ENCODE data around the gene XPO5. TPM values are rescaled to one million over a fixed set of nuclear protein-coding genes. Genes with fewer than 3 reads are reported as not detected.

Gene XPO5
- polyA plus RNA-seq, 1 donor = 30.2 TPM

- DNase-seq = no peak
Measured at GRCh38 chr6:43496370-43497128, 79.3 kb downstream of the XPO5 start.

GRCh38 chr6:43495409-43495941 is 80.4 kb downstream of the XPO5 start:
- DNase-seq = no peak

- no peak for DNase-seq
Measured at GRCh38 chr6:43494766-43495165, 81.1 kb downstream of the XPO5 start.

- DNase-seq = no peak
Measured at GRCh38 chr6:43494321-43494720, 81.5 kb downstream of the XPO5 start.

- DNase-seq = no peak
Measured at GRCh38 chr6:43493833-43494232, 82.0 kb downstream of the XPO5 start.

GRCh38 chr6:43493230-43493629 is 82.6 kb downstream of the XPO5 start:
- no peak for DNase-seq

- no peak for DNase-seq
Measured at GRCh38 chr6:43492673-43493072, 83.2 kb downstream of the XPO5 start.

GRCh38 chr6:43491750-43492661 is 83.8 kb downstream of the XPO5 start:
- DNase-seq = peak; percentile 53

- DNase-seq = no peak
Measured at GRCh38 chr6:43490523-43490939, 85.3 kb downstream of the XPO5 start.

GRCh38 chr6:43489277-43490072 is 86.4 kb downstream of the XPO5 start:
- DNase-seq = peak; percentile 19

GRCh38 chr6:43488667-43489276 is 87.1 kb downstream of the XPO5 start:
- DNase-seq = no peak

GRCh38 chr6:43481591-43482236 is 94.1 kb downstream of the XPO5 start:
- DNase-seq = no peak

- DNase-seq = no peak
Measured at GRCh38 chr6:43481075-43481474, 94.8 kb downstream of the XPO5 start.

GRCh38 chr6:43478008-43478372 is 97.8 kb downstream of the XPO5 start:
- no peak for DNase-seq

GRCh38 chr6:43477235-43478007 is 98.4 kb downstream of the XPO5 start, which contains the start of gene TJAP1:
Gene TJAP1 (plus strand): TSS chr6:43477570. CDS start chr6:43499002, 21,432 bp downstream.
- DNase-seq = peak; percentile 91

- no peak for DNase-seq
Measured at GRCh38 chr6:43476746-43477145, 99.1 kb downstream of the XPO5 start.

GRCh38 chr6:43475516-43475915 is 100.3 kb downstream of the XPO5 start:
- no peak for DNase-seq

- no peak for DNase-seq
Measured at GRCh38 chr6:43472515-43472914, 103.3 kb downstream of the XPO5 start.

All from hindlimb muscle (tissue), 1 donor.